Keratinocyte (primary cell): Measurements from ENCODE around the gene PDCD11. TPM values are rescaled to one million over a fixed set of nuclear protein-coding genes. Genes with fewer than 3 reads are reported as not detected.
A peak's percentile ranks its signal among the peaks of the same experiment; 100 is the strongest.
"Not testable (repeated sequence)": the region's sequence is repeated elsewhere in the genome, so short reads cannot be mapped to it uniquely, and the experiment has no call there.

Source experiments
- DNase-seq: peaks from one replicate; pipeline ENCODE4 v3.0.0-alpha.2; 2011; ENCODE audit warnings: low read depth, missing footprints, low spot score
- FAIRE-seq: peaks from 2 replicates; lab custom pipeline; 2011; peaks lifted over from hg19 to GRCh38; lab: Jason Lieb, UNC
- H2AFZ ChIP-seq: 2 replicates; pipeline ENCODE4 v1.6.0; 2012; ENCODE audit warnings: low read length, control low read depth, inconsistent platforms; ENCODE audit not compliant: control insufficient read depth
- H3K27ac ChIP-seq: 2 replicates; pipeline ENCODE4 v1.5.1; 2011; ENCODE audit warnings: low read length; ENCODE audit not compliant: control insufficient read depth, insufficient read depth
- H3K27me3 ChIP-seq: 3 replicates; pipeline ENCODE4 v1.6.0; 2011; ENCODE audit warnings: low read length; ENCODE audit not compliant: control insufficient read depth, insufficient read depth; ENCODE audit errors: extremely low read depth
- H3K36me3 ChIP-seq, 2 experiments: 2 replicates in 1 of 2; 3 replicates in 1 of 2; pipeline ENCODE4 v1.5.1; 2011; ENCODE audit warnings: low read length in 2 of 2, mild to moderate bottlenecking in 1 of 2; ENCODE audit not compliant: control insufficient read depth in 2 of 2, insufficient read depth in 2 of 2; ENCODE audit errors: extremely low read depth in 1 of 2
- H3K4me1 ChIP-seq: 3 replicates; pipeline ENCODE4 v1.5.1; 2011; ENCODE audit warnings: low read length; ENCODE audit not compliant: control insufficient read depth, insufficient read depth; ENCODE audit errors: extremely low read depth
- H3K4me2 ChIP-seq: 3 replicates; pipeline ENCODE4 v1.6.0; 2011; ENCODE audit warnings: low read depth, low read length; ENCODE audit not compliant: control insufficient read depth, insufficient read depth; ENCODE audit errors: extremely low read depth
- H3K4me3 ChIP-seq, 3 experiments: fragments of 200-600 bp in 1 of 3; sonication (generic) in 1 of 3; 2 replicates in 2 of 3; 3 replicates in 1 of 3; pipeline ENCODE4 v1.5.1; 2011 to 2016; ENCODE audit warnings: low read length in 3 of 3, mild to moderate bottlenecking in 3 of 3, control low read depth in 2 of 3, inconsistent platforms in 1 of 3, low read depth in 1 of 3, mixed read lengths in 1 of 3, mixed run types in 1 of 3, moderate library complexity in 1 of 3; ENCODE audit not compliant: control insufficient read depth in 2 of 3, insufficient read depth in 2 of 3; ENCODE audit errors: extremely low read depth in 1 of 3
- H3K79me2 ChIP-seq: 2 replicates; pipeline ENCODE4 v1.6.0; 2012; ENCODE audit warnings: low read length; ENCODE audit not compliant: control insufficient read depth, insufficient read depth
- H3K9ac ChIP-seq: 3 replicates; pipeline ENCODE4 v1.6.0; 2011; ENCODE audit warnings: low read length; ENCODE audit not compliant: control insufficient read depth, insufficient read depth; ENCODE audit errors: extremely low read depth
- H3K9me1 ChIP-seq: 3 replicates; pipeline ENCODE4 v1.6.0; 2011; ENCODE audit warnings: low read length; ENCODE audit not compliant: control insufficient read depth, insufficient read depth; ENCODE audit errors: extremely low read depth
- H3K9me3 ChIP-seq: 2 replicates; pipeline ENCODE4 v1.5.1; 2012; ENCODE audit warnings: low read depth, low read length; ENCODE audit not compliant: control insufficient read depth
- H4K20me1 ChIP-seq: 3 replicates; pipeline ENCODE4 v1.6.0; 2011; ENCODE audit warnings: low read length; ENCODE audit not compliant: control insufficient read depth, insufficient read depth; ENCODE audit errors: extremely low read depth
- CTCF ChIP-seq, 3 experiments: IDR thresholded peaks in 1 of 3; conservative IDR thresholded peaks in 1 of 3; optimal IDR thresholded peaks in 1 of 3; 2 replicates in 2 of 3; 3 replicates in 1 of 3; pipeline versions ENCODE3 to v1.5.1; 2011; ENCODE audit warnings: low read length in 3 of 3, mild to moderate bottlenecking in 3 of 3, moderate library complexity in 2 of 3, control low read depth in 1 of 3, inconsistent platforms in 1 of 3; ENCODE audit not compliant: insufficient read depth in 2 of 3; ENCODE audit errors: extremely low read depth in 1 of 3
- EZH2 ChIP-seq: IDR thresholded peaks from one replicate; pipeline ENCODE4 v1.6.1; 2012; ENCODE audit warnings: inconsistent platforms, mild to moderate bottlenecking, low read length, moderate library complexity
- dilution Hi-C: fragments of 300-500 bp; cut with MboI; formaldehyde crosslinking; loops from one replicate; pipeline ENCODE4 v1.7.0; 2020; ENCODE audit warnings: low sequenced_read_pairs; ENCODE audit not compliant: extremely low pct_ligation_motif_present
- polyA plus RNA-seq, 5 experiments: library from polyadenylated mRNA; depleted of rRNA in 3 of 5; stranded (reverse) in 3 of 5; stranded (forward) in 1 of 5; unstranded in 1 of 5; fragments of >200 nt; gene quantifications; 1 replicate in 1 of 5; 2 replicates in 3 of 5; 3 replicates in 1 of 5; pipeline versions ENCODE4 v1.2.1 to v1.2.3, GENCODE V29; 2011 to 2012; ENCODE audit warnings: missing spikeins in 2 of 5, low read depth in 1 of 5, low replicate concordance in 1 of 5

PDCD11 gene
- polyA plus RNA-seq, 1 donor (not counting 4 experiments of a cell fraction or from before 2014, with no cell fraction given), result 28.6 TPM

- H3K9me1 ChIP-seq, result no peaks in the 10 kb centered on the region
- no peak for TF ChIP-seq CTCF (optimal IDR thresholded peaks at IDR 0.05 in 1 of 3, IDR thresholded peaks at IDR 0.05 in 1 of 3, conservative IDR thresholded peaks at IDR 0.05 in 1 of 3; ENCODE audit: extremely low read depth in 1 of 3, insufficient read depth in 2 of 3, low read length in 3 of 3)
- TF ChIP-seq EZH2, result no peak
- H3K79me2 ChIP-seq, result no peaks in the 10 kb centered on the region
- FAIRE-seq (no peak), DNase-seq (no peak)
- no peak overlapping the region for H3K4me3 ChIP-seq
- H3K27me3 ChIP-seq, result no peaks in the 10 kb centered on the region
- dilution Hi-C loops, result no loop called here
- no peak overlapping the region for H3K9ac ChIP-seq
- no peaks in the 10 kb centered on the region for H3K9me3 ChIP-seq
- H3K4me1 ChIP-seq, result no peaks in the 10 kb centered on the region
- H3K36me3 ChIP-seq, result peaks cover 70 to 73% of the 10 kb centered on the region in 2 experiments
- no peak overlapping the region for H2AFZ ChIP-seq
- H4K20me1 ChIP-seq, result no peaks in the 10 kb centered on the region
- no peak overlapping the region for H3K27ac ChIP-seq
- H3K4me2 ChIP-seq, result no peak overlapping the region
Measured at GRCh38 chr10:103415581-103415980, 19.2 kb downstream of the PDCD11 start.

- Histone ChIP-seq H3K4me3 (no peak overlapping the region), H3K4me2 (no peak overlapping the region), H3K9me1 (no peaks in the 10 kb centered on the region), H2AFZ (no peak overlapping the region), H3K27ac (no peak overlapping the region), H4K20me1 (no peaks in the 10 kb centered on the region), H3K9ac (no peak overlapping the region), H3K9me3 (no peaks in the 10 kb centered on the region), H3K36me3 (peaks cover 70 to 73% of the 10 kb centered on the region in 2 experiments), H3K79me2 (no peaks in the 10 kb centered on the region), H3K27me3 (no peaks in the 10 kb centered on the region), H3K4me1 (no peaks in the 10 kb centered on the region)
- dilution Hi-C loops, result no loop called here
- FAIRE-seq (no peak), DNase-seq (no peak)
- peak in 2 of 3 experiments; percentile 26 to 49 for TF ChIP-seq CTCF (optimal IDR thresholded peaks at IDR 0.05 in 1 of 3, IDR thresholded peaks at IDR 0.05 in 1 of 3, conservative IDR thresholded peaks at IDR 0.05 in 1 of 3; ENCODE audit: extremely low read depth in 1 of 3, insufficient read depth in 2 of 3, low read length in 3 of 3)
- no peak for TF ChIP-seq EZH2
Measured at GRCh38 chr10:103416436-103417147, 20.2 kb downstream of the PDCD11 start.

GRCh38 chr10:103417148-103417469, 20.7 kb downstream of the PDCD11 start:
- H3K9me3 ChIP-seq, H3K79me2 ChIP-seq, dilution Hi-C loops, FAIRE-seq, DNase-seq, H3K9ac ChIP-seq, H4K20me1 ChIP-seq, H3K4me2 ChIP-seq, H3K27me3 ChIP-seq, H2AFZ ChIP-seq, H3K9me1 ChIP-seq, H3K27ac ChIP-seq, H3K4me1 ChIP-seq, H3K4me3 ChIP-seq: not testable (repeated sequence)
- H3K36me3 ChIP-seq, result peaks cover 70 to 71% of the 10 kb centered on the region in 2 experiments
